B cell (primary cell): Measurements from ENCODE around the gene GABRG3. TPM values are rescaled to one million over a fixed set of nuclear protein-coding genes. Genes with fewer than 3 reads are reported as not detected.

Source experiments
- ATAC-seq: fragments of 200-7000 bp; cut with Tn5 transposase; one replicate; pipeline ENCODE4 v1.10.0; 2021; ENCODE audit warnings: low read depth, mild to moderate bottlenecking, moderate number of reproducible peaks, moderate library complexity
- CTCF ChIA-PET: fragments of 350-600 bp; sonication (Branson Sonifier 250); formaldehyde crosslinking; loops from one replicate; lab custom pipeline; 2021; ENCODE audit warnings: antibody characterized with exemption, inconsistent platforms; lab: Charles Lee
- POLR2A ChIA-PET: fragments of 350-600 bp; sonication (Branson Sonifier 250); formaldehyde crosslinking; loops from one replicate; lab custom pipeline; 2021; ENCODE audit warnings: antibody characterized with exemption; lab: Charles Lee
- DNase-seq: peaks from one replicate; pipeline ENCODE4 v3.0.0; 2013
- H2AFZ ChIP-seq: 2 replicates; pipeline ENCODE4 v1.6.1; 2012; ENCODE audit warnings: mild to moderate bottlenecking, low read depth, low read length; ENCODE audit not compliant: insufficient read depth, poor library complexity, severe bottlenecking
- H3K27ac ChIP-seq, 2 donors: 1 replicate in 1 of 2; 2 replicates in 1 of 2; pipeline ENCODE4 v1.5.1; 2012 to 2013; ENCODE audit warnings: low read length in 2 of 2, mild to moderate bottlenecking in 2 of 2, moderate library complexity in 1 of 2
- H3K27me3 ChIP-seq, 4 experiments: fragments of 200-600 bp in 1 of 4; sonication (generic) in 1 of 4; replicated peaks in 1 of 4; 1 replicate in 2 of 4; 2 replicates in 2 of 4; pipeline versions ENCODE4 v1.6.1 to v1.7.0; 2013 to 2016; ENCODE audit warnings: low read length in 3 of 4, mild to moderate bottlenecking in 2 of 4, mixed read lengths in 1 of 4, moderate library complexity in 1 of 4; ENCODE audit not compliant: insufficient read depth in 4 of 4, control insufficient read depth in 3 of 4; ENCODE audit errors: control extremely low read depth in 1 of 4
- H3K36me3 ChIP-seq, 2 experiments: replicated peaks in 1 of 2; 1 replicate in 1 of 2; 2 replicates in 1 of 2; pipeline versions ENCODE4 v1.6.1 to v1.7.1; 2013; ENCODE audit warnings: low read length in 1 of 2; ENCODE audit not compliant: insufficient read depth in 2 of 2, control insufficient read depth in 1 of 2; ENCODE audit errors: control extremely low read depth in 1 of 2, extremely low read depth in 1 of 2
- H3K4me1 ChIP-seq, 2 donors: fragments of 200-600 bp in 1 of 2; sonication (generic) in 1 of 2; 1 replicate in 1 of 2; 2 replicates in 1 of 2; pipeline versions ENCODE4 v1.5.1 to v1.6.1; 2013 to 2017; ENCODE audit warnings: low read length in 2 of 2; ENCODE audit not compliant: control insufficient read depth in 2 of 2, insufficient read depth in 2 of 2
- H3K4me2 ChIP-seq: replicated peaks from 2 replicates; pipeline ENCODE3; 2012; ENCODE audit warnings: mild to moderate bottlenecking, low read depth, low read length; ENCODE audit not compliant: poor library complexity, severe bottlenecking
- H3K4me3 ChIP-seq, 5 experiments: fragments of 200-600 bp in 1 of 5; sonication (generic) in 1 of 5; 1 replicate in 3 of 5; 2 replicates in 2 of 5; pipeline versions ENCODE4 v1.5.1 to v1.7.0; 2011 to 2016; ENCODE audit warnings: low read length in 4 of 5, mild to moderate bottlenecking in 4 of 5, low read depth in 2 of 5, control low read depth in 1 of 5, moderate library complexity in 1 of 5; ENCODE audit not compliant: insufficient read depth in 1 of 5; ENCODE audit errors: control extremely low read depth in 1 of 5, extremely low read depth in 1 of 5
- H3K79me2 ChIP-seq: fragments of 200-600 bp; sonication (generic); one replicate; pipeline ENCODE4 v1.6.0; 2016; ENCODE audit warnings: low read length; ENCODE audit not compliant: control insufficient read depth, insufficient read depth
- H3K9ac ChIP-seq: fragments of 200-600 bp; sonication (generic); 2 replicates; pipeline ENCODE4 v1.6.1; 2017; ENCODE audit warnings: mild to moderate bottlenecking, low read length, moderate library complexity
- H3K9me3 ChIP-seq, 3 donors: one replicate each; pipeline versions ENCODE4 v1.6.1 to v1.7.1; 2013; ENCODE audit warnings: low read length in 2 of 3; ENCODE audit not compliant: control insufficient read depth in 2 of 3, insufficient read depth in 1 of 3; ENCODE audit errors: control extremely low read depth in 1 of 3
- H4K20me1 ChIP-seq: 2 replicates; pipeline ENCODE4 v1.6.0; 2012; ENCODE audit warnings: mild to moderate bottlenecking, low read length; ENCODE audit not compliant: insufficient read depth, control insufficient read depth, poor library complexity, severe bottlenecking
- H3K27ac Mint-ChIP-seq: one replicate; pipeline ENCODE4 v1.8.0; 2021; ENCODE audit warnings: mixed read lengths
- H3K27me3 Mint-ChIP-seq: one replicate; pipeline ENCODE4 v1.8.0; 2021; ENCODE audit warnings: mixed read lengths
- H3K4me1 Mint-ChIP-seq: one replicate; pipeline ENCODE4 v1.8.0; 2021; ENCODE audit warnings: mixed read lengths
- H3K4me3 Mint-ChIP-seq: one replicate; pipeline ENCODE4 v1.8.0; 2021; ENCODE audit warnings: mixed read lengths
- H3K9me3 Mint-ChIP-seq: one replicate; pipeline ENCODE4 v1.8.0; 2022; ENCODE audit warnings: mixed read lengths; ENCODE audit not compliant: insufficient read depth
- CTCF ChIP-seq: fragments of 200-600 bp; IDR thresholded peaks from one replicate; pipeline ENCODE4 v1.8.0; 2022; ENCODE audit warnings: antibody characterized with exemption, mild to moderate bottlenecking
- EZH2 ChIP-seq: IDR thresholded peaks from 2 replicates; pipeline ENCODE4 v1.6.1; 2012; ENCODE audit warnings: borderline replicate concordance, low read depth, mild to moderate bottlenecking, moderate library complexity, low read length; ENCODE audit not compliant: insufficient read depth, poor library complexity, severe bottlenecking
- WGBS: methylation state at CpG from one replicate; pipeline ENCODE4 v1.1.5; 2013; ENCODE audit warnings: missing lambda C conversion rate; ENCODE audit not compliant: insufficient coverage; 5-methylcytosine and 5-hydroxymethylcytosine counted together
- intact Hi-C: fragments of 100-400 bp; cut with micrococcal nuclease; formaldehyde crosslinking; loops from one replicate; pipeline ENCODE4 v1.10.0; 2022
- polyA plus RNA-seq: library from polyadenylated mRNA; depleted of rRNA; stranded (reverse); fragments of >200 nt; gene quantifications from 2 replicates; pipeline ENCODE4 v1.2.3, GENCODE V29; 2012
- total RNA-seq, 2 donors: library from RNA; stranded (reverse); fragments of 120-200 nt in 1 of 2; gene quantifications; 1 replicate in 1 of 2; 2 replicates in 1 of 2; pipeline versions ENCODE4 v1.2.3 to v1.2.4, GENCODE V29; 2013 to 2022

Gene GABRG3
- total and polyA plus RNA-seq, 2 donors (not counting 1 experiment from before 2014, with no cell fraction given) = not detected

DNA sequence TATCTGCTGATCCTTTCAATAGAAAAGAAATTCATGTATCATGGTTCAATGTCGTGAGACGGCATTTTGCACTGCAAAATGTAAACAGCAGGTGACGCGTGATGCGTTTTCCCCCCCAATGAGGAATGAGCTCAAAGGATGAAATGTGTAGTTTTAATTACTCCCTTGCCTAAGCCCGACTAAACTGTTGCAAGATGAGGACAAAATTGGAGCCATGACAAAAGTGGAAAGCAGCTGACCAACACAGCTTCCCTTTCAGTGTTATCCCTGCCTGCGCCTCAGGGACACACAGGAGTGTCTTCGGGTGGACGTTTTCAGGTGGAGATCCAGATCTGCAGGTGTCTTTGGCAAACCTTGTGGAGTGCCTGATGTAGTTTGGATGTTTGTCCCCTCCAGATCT is 92.0 kb downstream of the GABRG3 start:
- CTCF ChIA-PET = no interaction called here
- Histone ChIP-seq H3K4me1 (no peaks in the 10 kb centered on the region), H3K27ac (no peak overlapping the region), H3K4me2 (no peak overlapping the region), H3K79me2 (no peaks in the 10 kb centered on the region), H3K27me3 (no peaks in the 10 kb centered on the region), H3K4me3 (no peak overlapping the region), H3K9me3 (peaks cover 0 to 22% (median 5%) of the 10 kb centered on the region in 3 donors), H3K9ac (no peak overlapping the region), H2AFZ (no peak overlapping the region), H3K36me3 (no peaks in the 10 kb centered on the region), H4K20me1 (no peaks in the 10 kb centered on the region)
- Mint-ChIP-seq H3K4me1 (no peaks in the 10 kb centered on the region), H3K4me3 (no peak overlapping the region), H3K27ac (no peak overlapping the region), H3K9me3 (peaks cover 5% of the 10 kb centered on the region), H3K27me3 (no peaks in the 10 kb centered on the region)
- intact Hi-C loops = no loop called here
- TF ChIP-seq CTCF (no peak), EZH2 (no peak)
- DNase-seq (no peak), ATAC-seq (no peak)
- POLR2A ChIA-PET = no interaction called here
- 89% methylated on average over 4 of the region's 9 CpGs for WGBS

- Histone ChIP-seq H4K20me1 (no peaks in the 10 kb centered on the region), H3K27me3 (no peaks in the 10 kb centered on the region), H2AFZ (no peak overlapping the region), H3K9ac (no peak overlapping the region), H3K27ac (no peak overlapping the region), H3K79me2 (no peaks in the 10 kb centered on the region), H3K9me3 (peaks cover 0 to 29% (median 15%) of the 10 kb centered on the region in 3 donors), H3K4me1 (no peaks in the 10 kb centered on the region), H3K36me3 (no peaks in the 10 kb centered on the region), H3K4me2 (no peak overlapping the region), H3K4me3 (no peak overlapping the region)
- Mint-ChIP-seq H3K27me3 (no peaks in the 10 kb centered on the region), H3K9me3 (peaks cover 12% of the 10 kb centered on the region), H3K4me3 (no peak overlapping the region), H3K27ac (no peak overlapping the region), H3K4me1 (no peaks in the 10 kb centered on the region)
- TF ChIP-seq EZH2 (no peak), CTCF (no peak)
- CTCF ChIA-PET = no interaction called here
- WGBS = 95% methylated on average over 11 of the region's 12 CpGs
- DNase-seq = no peak
- POLR2A ChIA-PET = no interaction called here
- ATAC-seq = no peak
- intact Hi-C loops = no loop called here
Observed at GRCh38 chr15:27064080-27064479, 93.1 kb downstream of the GABRG3 start.
